Left lung (tissue), 10 donors: Measurements from ENCODE around the gene PRKD1. TPM values are rescaled to one million over a fixed set of nuclear protein-coding genes. Genes with fewer than 3 reads are reported as not detected.

Experiments used
- ATAC-seq: fragments of 200-7000 bp; cut with Tn5 transposase; one replicate; pipeline ENCODE4 v1.9.1; 2020; ENCODE audit warnings: moderate library complexity
- DNase-seq, 4 donors: peaks; one replicate each; pipeline ENCODE4 v3.0.0-alpha.2; 2013 to 2020
- H3K27ac ChIP-seq, 2 donors: fragments of 200-600 bp; sonication (generic) in 1 of 2; one replicate each; pipeline versions ENCODE4 v1.5.0 to v1.8.0; 2020 to 2021
- H3K27me3 ChIP-seq, 2 donors: fragments of 200-600 bp; sonication (generic) in 1 of 2; one replicate each; pipeline versions ENCODE4 v1.5.0 to v1.8.0; 2020 to 2021
- H3K36me3 ChIP-seq, 2 donors: fragments of 200-600 bp; sonication (generic) in 1 of 2; one replicate each; pipeline versions ENCODE4 v1.5.0 to v1.8.0; 2020 to 2021
- H3K4me1 ChIP-seq, 2 donors: fragments of 200-600 bp; one replicate each; pipeline ENCODE4 v1.8.0; 2021
- H3K4me3 ChIP-seq, 2 donors: fragments of 200-600 bp; sonication (generic) in 1 of 2; one replicate each; pipeline versions ENCODE4 v1.5.0 to v1.8.0; 2020 to 2021; ENCODE audit warnings: mild to moderate bottlenecking in 1 of 2
- H3K9me3 ChIP-seq, 2 donors: fragments of 200-600 bp; sonication (generic) in 1 of 2; one replicate each; pipeline versions ENCODE4 v1.5.0 to v1.8.0; 2020 to 2021
- intact Hi-C, 2 donors: fragments of 100-400 bp; cut with DNase I; formaldehyde crosslinking; loops; one replicate each; pipeline versions ENCODE4 v1.11.2 to v1.14.2; 2022
- polyA plus RNA-seq, 6 donors: library from polyadenylated mRNA; unstranded; fragments of 120-200 nt; gene quantifications; one replicate each; pipeline ENCODE4 v1.2.1, GENCODE V29; 2013; ENCODE audit not compliant: insufficient read length in 6 of 6
- total RNA-seq, 2 donors: library from RNA; stranded (reverse); fragmentation: NEBNext Ultra II Directional; extraction: Animal tissue kit (Norgen Biotek cat#: 25700); gene quantifications; one replicate each; pipeline ENCODE4 v1.2.1, GENCODE V29; 2021
- TF ChIP-seq, protein P1 (sequence below), 2 donors: fragments of 200-600 bp; sonication (generic) in 1 of 2; IDR thresholded peaks; one replicate each; pipeline versions ENCODE4 v1.5.0 to v1.8.0; 2021; ENCODE audit warnings: antibody characterized with exemption in 2 of 2
- donor health status: DM: no; HTN: yes; CAD: no.
- donor health status: DM: no; HTN: no; CAD: no.

PRKD1 gene
- total and polyA plus RNA-seq, 8 donors, result 13.6 to 35.1 (median 23.0) TPM

GRCh38 chr14:29529418-29529817, 398.2 kb downstream of the PRKD1 start:
- ATAC-seq (no peak), DNase-seq (no peak)
- TF ChIP-seq, protein P1, sequence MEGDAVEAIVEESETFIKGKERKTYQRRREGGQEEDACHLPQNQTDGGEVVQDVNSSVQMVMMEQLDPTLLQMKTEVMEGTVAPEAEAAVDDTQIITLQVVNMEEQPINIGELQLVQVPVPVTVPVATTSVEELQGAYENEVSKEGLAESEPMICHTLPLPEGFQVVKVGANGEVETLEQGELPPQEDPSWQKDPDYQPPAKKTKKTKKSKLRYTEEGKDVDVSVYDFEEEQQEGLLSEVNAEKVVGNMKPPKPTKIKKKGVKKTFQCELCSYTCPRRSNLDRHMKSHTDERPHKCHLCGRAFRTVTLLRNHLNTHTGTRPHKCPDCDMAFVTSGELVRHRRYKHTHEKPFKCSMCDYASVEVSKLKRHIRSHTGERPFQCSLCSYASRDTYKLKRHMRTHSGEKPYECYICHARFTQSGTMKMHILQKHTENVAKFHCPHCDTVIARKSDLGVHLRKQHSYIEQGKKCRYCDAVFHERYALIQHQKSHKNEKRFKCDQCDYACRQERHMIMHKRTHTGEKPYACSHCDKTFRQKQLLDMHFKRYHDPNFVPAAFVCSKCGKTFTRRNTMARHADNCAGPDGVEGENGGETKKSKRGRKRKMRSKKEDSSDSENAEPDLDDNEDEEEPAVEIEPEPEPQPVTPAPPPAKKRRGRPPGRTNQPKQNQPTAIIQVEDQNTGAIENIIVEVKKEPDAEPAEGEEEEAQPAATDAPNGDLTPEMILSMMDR (IDR thresholded peaks at IDR 0.05), result no peak
- no peak overlapping the region for H3K4me3 ChIP-seq
- no peaks in the 10 kb centered on the region for H3K27me3 ChIP-seq
- no peak overlapping the region for H3K27ac ChIP-seq
- intact Hi-C loops, result no loop called here
- H3K9me3 ChIP-seq, result no peaks in the 10 kb centered on the region
- H3K4me1 ChIP-seq, result no peaks in the 10 kb centered on the region
- no peaks in the 10 kb centered on the region for H3K36me3 ChIP-seq

DNA sequence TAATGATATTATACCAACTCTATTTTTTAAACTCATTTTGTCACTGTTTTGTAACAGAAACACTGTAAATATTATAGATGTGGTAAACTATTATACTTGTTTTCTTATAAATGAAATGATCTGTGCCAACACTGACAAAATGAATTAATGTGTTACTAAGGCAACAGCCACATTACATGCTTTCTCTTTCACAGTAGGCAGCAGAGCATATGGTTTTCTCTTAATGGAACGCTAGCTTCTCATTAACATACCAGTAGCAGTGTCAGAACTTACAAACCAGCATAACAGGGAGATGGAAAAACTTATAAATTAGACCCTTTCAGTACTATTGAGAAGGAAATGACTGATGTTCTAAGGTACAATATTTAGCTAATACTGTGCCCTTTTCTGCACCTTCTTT, 398.8 kb downstream of the PRKD1 start:
- intact Hi-C loops, result no loop called here
- Histone ChIP-seq H3K9me3 (no peaks in the 10 kb centered on the region), H3K4me1 (no peaks in the 10 kb centered on the region), H3K27ac (no peak overlapping the region), H3K4me3 (no peak overlapping the region), H3K27me3 (no peaks in the 10 kb centered on the region), H3K36me3 (no peaks in the 10 kb centered on the region)
- TF ChIP-seq, protein P1 (IDR thresholded peaks at IDR 0.05), result no peak
- ATAC-seq (no peak), DNase-seq (no peak)

DNA sequence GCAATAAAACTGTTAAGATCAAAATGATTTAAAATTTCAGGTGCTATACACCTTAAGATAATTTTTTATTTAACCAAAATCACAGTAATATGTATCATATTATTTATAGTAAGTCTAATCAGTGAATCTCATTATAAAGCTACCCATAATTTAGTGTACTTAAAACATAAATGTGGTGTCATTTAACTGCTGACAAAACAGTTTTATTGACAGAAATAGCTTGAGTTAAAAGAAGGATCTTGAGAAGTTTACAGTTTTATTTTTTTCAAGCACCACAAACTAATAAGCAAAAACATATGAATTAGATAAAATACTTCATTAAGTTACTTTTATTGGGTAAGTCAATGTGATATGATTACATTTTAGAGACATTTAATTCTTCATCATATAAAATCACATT, 400.4 kb downstream of the PRKD1 start:
- no peaks in the 10 kb centered on the region for H3K4me1 ChIP-seq
- H3K4me3 ChIP-seq, result no peak overlapping the region
- H3K27ac ChIP-seq, result no peak overlapping the region
- TF ChIP-seq, protein P1 (IDR thresholded peaks at IDR 0.05), result no peak
- no peaks in the 10 kb centered on the region for H3K9me3 ChIP-seq
- no peaks in the 10 kb centered on the region for H3K27me3 ChIP-seq
- DNase-seq (no peak), ATAC-seq (no peak)
- intact Hi-C loops, result no loop called here
- no peaks in the 10 kb centered on the region for H3K36me3 ChIP-seq
